Kidney tubule cell (primary cell): ENCODE data around the gene PUDP.

ENCODE experiments used
- DNase-seq: peaks from one replicate; pipeline ENCODE4 v3.0.0-alpha.2; 2018; ENCODE audit warnings: low spot score

Gene PUDP

GRCh38 chrX:7074148-7074907 lies 73.6 kb downstream of the PUDP start:
- DNase-seq = no peak

- DNase-seq = peak; percentile 30
Measured at GRCh38 chrX:7073336-7073735, 74.6 kb downstream of the PUDP start.

GRCh38 chrX:7072856-7073255 lies 75.1 kb downstream of the PUDP start:
- DNase-seq = no peak

- no peak for DNase-seq
Measured at GRCh38 chrX:7071390-7071789, 76.6 kb downstream of the PUDP start.

- no peak for DNase-seq
Measured at GRCh38 chrX:7069556-7069955, 78.4 kb downstream of the PUDP start.

GRCh38 chrX:7068939-7069367 lies 79.0 kb downstream of the PUDP start:
- DNase-seq = no peak

- DNase-seq = no peak
Measured at GRCh38 chrX:7067256-7067655, 80.7 kb downstream of the PUDP start.

GRCh38 chrX:7065473-7065872 lies 82.5 kb downstream of the PUDP start:
- no peak for DNase-seq

GRCh38 chrX:7062903-7063302 lies 85.0 kb downstream of the PUDP start:
- DNase-seq = no peak

- DNase-seq = peak; percentile 62
Measured at GRCh38 chrX:7062276-7062675, 85.7 kb downstream of the PUDP start.

- DNase-seq = no peak
Measured at GRCh38 chrX:7061429-7061828, 86.5 kb downstream of the PUDP start.

- DNase-seq = no peak
Measured at GRCh38 chrX:7060444-7060843, 87.5 kb downstream of the PUDP start.

- no peak for DNase-seq
Measured at GRCh38 chrX:7059859-7060258, 88.1 kb downstream of the PUDP start.

GRCh38 chrX:7059214-7059838 lies 88.6 kb downstream of the PUDP start:
- DNase-seq = no peak

GRCh38 chrX:7055386-7056137 lies 92.4 kb downstream of the PUDP start:
- no peak for DNase-seq

- DNase-seq = no peak
Measured at GRCh38 chrX:7054219-7055216, 93.4 kb downstream of the PUDP start.

GRCh38 chrX:7052541-7052940 lies 95.4 kb downstream of the PUDP start:
- DNase-seq = no peak

- DNase-seq = no peak
Measured at GRCh38 chrX:7050271-7050670, 97.7 kb downstream of the PUDP start.

- DNase-seq = no peak
Measured at GRCh38 chrX:7047951-7048350, 100.0 kb downstream of the PUDP start.

GRCh38 chrX:7045238-7045955 lies 102.6 kb downstream of the PUDP start:
- no peak for DNase-seq

GRCh38 chrX:7043796-7044433 lies 104.0 kb downstream of the PUDP start:
- DNase-seq = peak; percentile 68
